H9 (cell line): ENCODE measurements around the gene HDGFL3. TPM values are rescaled to one million over a fixed set of nuclear protein-coding genes. Genes with fewer than 3 reads are reported as not detected.

Source experiments
- DNase-seq: peaks from one replicate; pipeline ENCODE4 v3.0.0-alpha.2; 2017
- H2AFZ ChIP-seq: one replicate; pipeline ENCODE4 v1.6.1; 2013; ENCODE audit warnings: mild to moderate bottlenecking, low read length, control low read depth, moderate library complexity
- H2AK5ac ChIP-seq: 2 replicates; pipeline ENCODE4 v1.6.1; 2013; ENCODE audit warnings: low read length, control low read depth, mixed read lengths; ENCODE audit not compliant: insufficient read length
- H2BK120ac ChIP-seq: one replicate; pipeline ENCODE4 v1.6.1; 2013; ENCODE audit warnings: low read depth, mild to moderate bottlenecking, low read length, control low read depth, inconsistent platforms; ENCODE audit not compliant: poor library complexity, severe bottlenecking
- H2BK12ac ChIP-seq: 2 replicates; pipeline ENCODE4 v1.6.1; 2013; ENCODE audit warnings: low read length, control low read depth, mixed read lengths, low read depth; ENCODE audit not compliant: insufficient read length
- H2BK15ac ChIP-seq: 2 replicates; pipeline ENCODE4 v1.6.1; 2013; ENCODE audit warnings: low read depth, low read length, control low read depth
- H2BK20ac ChIP-seq: one replicate; pipeline ENCODE4 v1.6.1; 2013; ENCODE audit warnings: low read depth, mild to moderate bottlenecking, low read length, control low read depth, inconsistent platforms; ENCODE audit not compliant: poor library complexity, severe bottlenecking
- H2BK5ac ChIP-seq: 2 replicates; pipeline ENCODE4 v1.6.1; 2013; ENCODE audit warnings: low read length, control low read depth, mixed read lengths; ENCODE audit not compliant: insufficient read length
- H3K14ac ChIP-seq: 2 replicates; pipeline ENCODE4 v1.6.1; 2013; ENCODE audit warnings: low read length, control low read depth; ENCODE audit not compliant: insufficient read depth
- H3K18ac ChIP-seq: 2 replicates; pipeline ENCODE4 v1.6.1; 2013; ENCODE audit warnings: low read depth, mild to moderate bottlenecking, mixed read lengths, low read length, control low read depth; ENCODE audit not compliant: insufficient read length
- H3K23ac ChIP-seq: 2 replicates; pipeline ENCODE4 v1.6.1; 2013; ENCODE audit warnings: low read length, control low read depth, mixed read lengths, low read depth; ENCODE audit not compliant: insufficient read length
- H3K23me2 ChIP-seq: 2 replicates; pipeline ENCODE4 v1.6.1; 2013; ENCODE audit warnings: low read depth, mild to moderate bottlenecking, mixed read lengths, low read length, control low read depth; ENCODE audit not compliant: insufficient read length, poor library complexity, severe bottlenecking
- H3K27ac ChIP-seq: 2 replicates; pipeline ENCODE4 v1.5.1; 2013; ENCODE audit warnings: low read length, control low read depth, mixed read lengths, low read depth; ENCODE audit not compliant: insufficient read length
- H3K27me3 ChIP-seq: 2 replicates; pipeline ENCODE4 v1.6.1; 2013; ENCODE audit warnings: low read length, control low read depth, inconsistent platforms; ENCODE audit not compliant: insufficient read depth
- H3K4ac ChIP-seq: 2 replicates; pipeline ENCODE4 v1.6.1; 2013; ENCODE audit warnings: low read depth, mild to moderate bottlenecking, control low read depth, inconsistent platforms, low read length, moderate library complexity
- H3K4me1 ChIP-seq: 2 replicates; pipeline ENCODE4 v1.6.1; 2013; ENCODE audit warnings: low read length, control low read depth, inconsistent platforms; ENCODE audit not compliant: insufficient read depth
- H3K4me2 ChIP-seq: 2 replicates; pipeline ENCODE4 v1.6.1; 2013; ENCODE audit warnings: low read length, control low read depth, mixed read lengths; ENCODE audit not compliant: insufficient read length, insufficient read depth
- H3K56ac ChIP-seq: 2 replicates; pipeline ENCODE4 v1.6.1; 2013; ENCODE audit warnings: low read depth, mild to moderate bottlenecking, mixed read lengths, low read length, control low read depth; ENCODE audit not compliant: insufficient read length
- H3K79me1 ChIP-seq: 2 replicates; pipeline ENCODE4 v1.6.1; 2013; ENCODE audit warnings: low read depth, mild to moderate bottlenecking, moderate library complexity, low read length, control low read depth, inconsistent platforms; ENCODE audit not compliant: insufficient read depth, poor library complexity, severe bottlenecking
- H3K79me2 ChIP-seq: 2 replicates; pipeline ENCODE4 v1.6.1; 2013; ENCODE audit warnings: low read length, control low read depth, inconsistent platforms; ENCODE audit not compliant: insufficient read depth
- H3K9ac ChIP-seq: 2 replicates; pipeline ENCODE4 v1.6.1; 2013; ENCODE audit warnings: low read length, control low read depth, mixed read lengths; ENCODE audit not compliant: insufficient read length; ENCODE audit errors: extremely low read depth
- H3K9me3 ChIP-seq: one replicate; pipeline ENCODE4 v1.6.1; 2013; ENCODE audit warnings: low read depth, low read length, inconsistent platforms; ENCODE audit not compliant: control insufficient read depth
- H3T11ph ChIP-seq: one replicate; pipeline ENCODE4 v1.6.1; 2013; ENCODE audit warnings: mild to moderate bottlenecking, low read length, control low read depth, inconsistent platforms
- H4K20me1 ChIP-seq: one replicate; pipeline ENCODE4 v1.6.1; 2013; ENCODE audit not compliant: control insufficient read depth, insufficient read length, insufficient read depth
- H4K5ac ChIP-seq: 2 replicates; pipeline ENCODE4 v1.6.1; 2013; ENCODE audit warnings: low read depth, mild to moderate bottlenecking, mixed read lengths, low read length, control low read depth; ENCODE audit not compliant: insufficient read length
- H4K8ac ChIP-seq: replicated peaks from 2 replicates; pipeline ENCODE4 v1.6.1; 2013; ENCODE audit warnings: low read length, control low read depth, mixed read lengths, low read depth; ENCODE audit not compliant: insufficient read length
- H4K91ac ChIP-seq: 2 replicates; pipeline ENCODE4 v1.6.1; 2013; ENCODE audit warnings: low read depth, mild to moderate bottlenecking, moderate library complexity, mixed read lengths, low read length, control low read depth; ENCODE audit not compliant: insufficient read length
- H3K27ac Mint-ChIP-seq, 3 experiments: 2 replicates in 2 of 3; 3 replicates in 1 of 3; pipeline ENCODE4 v1.8.0; 2020 to 2021; ENCODE audit warnings: mixed read lengths in 3 of 3, mild to moderate bottlenecking in 1 of 3, moderate library complexity in 1 of 3
- H3K27me3 Mint-ChIP-seq: 2 replicates; pipeline ENCODE4 v1.8.0; 2021; ENCODE audit warnings: low read depth, mild to moderate bottlenecking, moderate library complexity, mixed read lengths
- H3K36me3 Mint-ChIP-seq, 3 experiments: 2 replicates in 2 of 3; 3 replicates in 1 of 3; pipeline ENCODE4 v1.8.0; 2020 to 2021; ENCODE audit warnings: low read depth in 3 of 3, mixed read lengths in 3 of 3; ENCODE audit not compliant: insufficient read depth in 1 of 3
- H3K4me1 Mint-ChIP-seq, 2 experiments: 2 replicates each; pipeline ENCODE4 v1.8.0; 2020; ENCODE audit warnings: mixed read lengths in 2 of 2
- H3K4me3 Mint-ChIP-seq, 2 experiments: 2 replicates in 1 of 2; 3 replicates in 1 of 2; pipeline ENCODE4 v1.8.0; 2020 to 2021; ENCODE audit warnings: mild to moderate bottlenecking in 2 of 2, mixed read lengths in 2 of 2, moderate library complexity in 1 of 2
- H3K9me3 Mint-ChIP-seq, 2 experiments: 2 replicates in 1 of 2; 3 replicates in 1 of 2; pipeline ENCODE4 v1.8.0; 2020; ENCODE audit warnings: mild to moderate bottlenecking in 2 of 2, mixed read lengths in 2 of 2, moderate library complexity in 1 of 2
- CTCF ChIP-seq: fragments of 200-600 bp; sonication (generic); conservative IDR thresholded peaks from 3 replicates; pipeline ENCODE4 v1.8.0; 2021; ENCODE audit warnings: antibody characterized with exemption, mild to moderate bottlenecking
- WGBS: extraction: QIAGEN DNeasy Blood & Tissue Kit; methylation state at CpG from one replicate; pipeline ENCODE4 v1.1.7; 2013; ENCODE audit warnings: missing lambda C conversion rate, low lambda C conversion rate, mixed read lengths; ENCODE audit not compliant: insufficient read length; ENCODE audit errors: extremely low coverage; 5-methylcytosine and 5-hydroxymethylcytosine counted together
- total RNA-seq: library from RNA; stranded (reverse); gene quantifications from 2 replicates; pipeline ENCODE4 v1.2.1, GENCODE V29; 2021

HDGFL3 gene
- total RNA-seq, 1 experiment from 2014 or later: 120 TPM

GRCh38 chr15:83090465-83090864 is 117.2 kb downstream of the HDGFL3 start:
- no peak overlapping the region for H3K27ac Mint-ChIP-seq
- Histone ChIP-seq H4K5ac (no peak overlapping the region), H3K14ac (no peak overlapping the region), H3K9me3 (no peaks in the 10 kb centered on the region), H2BK5ac (no peak overlapping the region), H3K79me2 (no peaks in the 10 kb centered on the region), H3K4ac (no peak overlapping the region), H2BK15ac (no peak overlapping the region), H4K8ac (no peak overlapping the region), H3K56ac (no peak overlapping the region), H3K79me1 (no peaks in the 10 kb centered on the region), H2AK5ac (no peak overlapping the region), H3K4me1 (no peaks in the 10 kb centered on the region; the same call in 1 of the 2 replicates), H2BK12ac (no peak overlapping the region), H3T11ph (no peak overlapping the region), H3K18ac (no peak overlapping the region), H3K27ac (no peak overlapping the region), H4K91ac (no peak overlapping the region), H3K4me2 (no peak overlapping the region), H2BK20ac (no peak overlapping the region), H2AFZ (no peak overlapping the region), H3K23me2 (no peaks in the 10 kb centered on the region), H3K27me3 (no peaks in the 10 kb centered on the region), H4K20me1 (no peaks in the 10 kb centered on the region), H2BK120ac (no peak overlapping the region), H3K9ac (no peak overlapping the region), H3K23ac (no peak overlapping the region)
- H3K9me3 Mint-ChIP-seq: no peaks in the 10 kb centered on the region
- TF ChIP-seq CTCF: no peak
- H3K4me3 Mint-ChIP-seq: no peak overlapping the region
- H3K4me1 Mint-ChIP-seq: no peaks in the 10 kb centered on the region
- peaks cover 3% of the 10 kb centered on the region for H3K27me3 Mint-ChIP-seq
- H3K36me3 Mint-ChIP-seq: no peaks in the 10 kb centered on the region
- no peak for DNase-seq
- WGBS: no CpG with 5 or more reads among the region's 4 CpGs
